Measurements from ENCODE around the gene CBFA2T2.
"Not testable (repeated sequence)": the region's sequence is repeated elsewhere in the genome, so short reads cannot be mapped to it uniquely, and the experiment has no call there.

Gene CBFA2T2

DNA sequence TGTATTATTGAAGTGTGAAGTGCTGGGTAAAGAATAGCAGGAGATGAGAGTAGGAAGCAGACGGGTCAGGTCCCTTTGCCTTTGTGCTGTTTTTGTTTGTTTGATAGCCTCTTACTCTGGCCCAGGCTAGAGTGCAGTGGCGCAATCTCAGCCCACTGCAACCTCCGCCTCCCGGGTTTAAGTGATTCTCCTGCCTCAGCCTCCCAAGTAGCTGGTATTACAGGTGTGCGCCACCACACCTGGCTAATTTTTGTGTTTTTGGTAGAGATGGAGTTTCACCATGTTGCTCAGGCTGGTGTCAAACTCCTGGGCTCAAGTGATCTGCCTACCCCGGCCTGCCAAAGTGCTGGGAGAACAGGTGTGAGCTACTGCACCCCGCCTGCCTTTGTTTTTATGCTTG, 18.1 kb downstream of the CBFA2T2 start:
- DNase-seq = not testable (repeated sequence)

DNA sequence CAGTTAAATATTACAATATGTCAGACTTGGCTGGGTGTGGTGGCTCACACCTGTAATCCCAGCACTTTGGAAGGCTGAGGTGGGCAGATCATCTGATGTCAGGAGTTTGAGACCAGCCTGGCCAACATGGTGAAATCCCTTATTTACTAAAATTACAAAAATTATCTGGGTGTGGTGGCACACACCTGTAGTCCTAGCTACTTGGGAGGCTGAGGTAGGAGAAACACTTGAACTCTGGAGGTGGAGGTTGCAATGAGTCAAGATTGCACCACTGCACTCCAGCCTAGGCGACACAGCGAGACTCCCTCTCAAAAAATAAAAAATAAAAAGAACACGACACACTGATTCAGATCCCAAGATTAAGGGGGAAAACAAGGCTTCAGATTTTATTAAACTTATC, 19.2 kb downstream of the CBFA2T2 start:
- not testable (repeated sequence) for DNase-seq

DNA sequence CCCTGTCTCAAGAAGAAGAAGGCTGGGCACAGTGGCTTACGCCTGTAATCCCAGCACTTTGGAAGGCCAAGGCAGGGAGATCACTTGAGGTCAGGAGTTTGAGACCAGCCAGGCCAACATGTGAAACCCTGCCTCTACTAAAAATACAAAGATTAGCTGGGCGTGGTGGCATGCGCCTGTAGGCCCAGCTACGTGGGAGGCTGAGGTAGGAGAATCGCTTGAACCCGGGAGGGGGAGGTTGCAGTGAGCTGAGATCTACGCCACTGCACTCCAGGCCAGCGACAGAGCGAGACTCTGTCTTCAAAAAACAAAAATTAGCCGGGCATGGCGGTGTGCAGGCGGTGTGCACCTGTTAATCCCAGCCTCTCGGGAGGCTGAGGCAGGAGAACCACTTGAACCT, 22.0 kb downstream of the CBFA2T2 start:
- not testable (repeated sequence) for DNase-seq

DNA sequence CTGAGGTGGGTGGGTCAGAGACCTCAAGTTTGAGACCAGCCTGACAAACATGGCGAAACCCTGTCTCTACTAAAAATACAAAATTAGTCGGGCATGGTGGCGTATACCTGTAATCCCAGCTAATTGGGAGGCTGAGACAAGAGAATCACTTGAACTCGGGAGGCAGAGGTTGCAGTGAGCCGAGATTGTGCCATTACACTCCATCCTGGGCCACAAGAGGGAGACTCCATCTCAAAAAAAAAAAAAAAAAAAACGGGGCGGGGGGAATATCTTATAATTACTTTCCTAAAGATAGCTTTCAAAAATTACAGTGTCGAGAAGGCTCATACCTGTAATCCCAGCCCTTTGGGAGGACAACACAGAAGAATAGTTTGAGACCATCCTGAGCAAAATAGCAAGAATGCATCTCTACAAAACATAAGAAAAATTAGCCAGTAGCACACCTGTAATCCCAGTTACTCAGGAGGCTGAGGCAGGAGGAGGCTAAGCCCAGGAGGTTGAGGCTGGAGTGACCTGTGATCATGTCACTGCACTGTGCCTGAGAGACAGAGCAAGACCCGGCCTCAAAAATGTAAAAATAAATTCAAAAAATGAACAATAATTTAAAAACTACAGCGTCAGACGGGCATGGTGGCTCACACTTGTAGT, 25.8 kb downstream of the CBFA2T2 start:
- no peak for DNase-seq

DNA sequence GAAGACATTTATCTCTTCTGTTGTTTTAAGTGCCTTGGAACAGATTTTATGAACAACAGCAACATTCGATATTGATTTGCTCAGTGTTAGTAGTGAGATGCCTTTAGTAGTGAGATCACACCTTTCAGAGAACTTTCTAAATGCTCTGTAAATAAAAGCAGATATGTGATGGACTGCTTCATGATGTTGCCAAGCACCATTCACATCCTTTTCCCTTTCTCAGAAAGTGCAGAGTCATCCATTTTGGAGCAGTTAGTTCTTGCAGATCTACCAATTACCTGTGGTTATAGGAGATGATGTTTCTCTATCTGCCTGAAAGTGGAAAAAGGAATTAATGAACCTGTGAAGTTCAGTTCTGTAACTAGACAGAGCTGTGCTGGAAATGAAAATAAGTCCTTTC, 27.0 kb downstream of the CBFA2T2 start:
- DNase-seq = no peak

DNA sequence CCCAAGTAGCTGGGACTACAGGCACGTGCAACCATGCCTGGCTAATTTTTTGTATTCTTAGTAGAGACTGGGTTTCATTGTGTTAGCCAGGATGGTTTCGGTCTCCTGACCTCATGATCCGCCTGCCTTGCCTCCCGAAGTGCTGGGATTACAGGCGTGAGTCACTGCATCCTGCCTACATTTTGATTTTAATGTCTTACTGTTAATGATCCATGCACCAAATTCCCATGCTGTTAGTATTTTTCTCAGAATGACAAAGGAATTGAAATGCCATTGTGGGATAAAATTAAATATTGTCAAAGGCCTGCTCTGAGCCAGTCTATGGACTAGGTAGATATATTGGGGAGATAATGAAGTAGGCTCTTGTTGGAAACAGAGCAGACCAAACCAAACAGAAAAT, 28.2 kb downstream of the CBFA2T2 start:
- DNase-seq = no peak

DNA sequence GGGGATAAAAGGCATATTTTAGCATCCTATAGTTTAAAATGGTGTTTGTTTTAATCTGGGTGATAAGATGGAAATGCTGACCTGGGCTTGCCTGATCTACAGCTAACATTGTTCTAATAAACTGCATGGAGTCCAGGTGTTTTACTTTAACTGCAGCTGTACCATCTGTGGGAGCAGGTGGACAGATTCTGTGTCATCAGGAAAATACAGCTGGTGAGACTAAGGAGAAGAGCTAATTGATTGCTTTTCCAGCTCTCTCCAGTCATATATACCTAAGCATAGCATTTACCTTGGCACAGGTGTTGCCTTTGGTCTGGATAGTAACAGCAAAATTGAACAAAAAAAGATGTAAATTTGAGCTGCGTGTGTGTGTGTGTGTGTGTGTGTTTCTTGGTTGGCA, 31.6 kb downstream of the CBFA2T2 start:
- DNase-seq = peak; percentile 46 to 79

DNA sequence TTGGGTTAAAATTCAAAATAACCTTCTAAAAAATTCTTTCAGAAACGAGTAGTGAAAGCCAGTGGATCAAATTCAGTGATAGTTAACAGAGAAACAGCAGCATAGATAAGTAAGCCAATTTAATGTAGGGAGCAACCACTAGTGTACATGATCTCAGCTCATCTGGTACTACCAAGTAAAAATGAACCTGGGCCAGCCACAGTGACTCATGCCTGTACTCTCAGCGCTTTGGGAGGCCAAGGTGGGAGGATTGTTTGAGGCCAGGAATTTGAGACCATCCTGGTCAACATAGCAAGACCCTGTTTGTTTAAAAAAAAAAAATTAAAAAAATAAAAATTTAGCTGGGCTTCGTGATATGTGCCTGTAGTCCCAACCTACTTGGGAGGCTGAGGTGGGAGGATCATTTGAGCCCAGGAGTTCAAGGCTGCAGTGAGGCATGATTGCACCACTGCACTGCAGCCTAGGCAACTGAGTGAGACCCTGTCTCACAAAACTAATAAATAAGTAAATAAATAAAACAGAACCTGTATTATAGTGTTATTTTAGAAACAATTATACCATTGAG, 32.4 kb downstream of the CBFA2T2 start:
- no peak for DNase-seq

DNA sequence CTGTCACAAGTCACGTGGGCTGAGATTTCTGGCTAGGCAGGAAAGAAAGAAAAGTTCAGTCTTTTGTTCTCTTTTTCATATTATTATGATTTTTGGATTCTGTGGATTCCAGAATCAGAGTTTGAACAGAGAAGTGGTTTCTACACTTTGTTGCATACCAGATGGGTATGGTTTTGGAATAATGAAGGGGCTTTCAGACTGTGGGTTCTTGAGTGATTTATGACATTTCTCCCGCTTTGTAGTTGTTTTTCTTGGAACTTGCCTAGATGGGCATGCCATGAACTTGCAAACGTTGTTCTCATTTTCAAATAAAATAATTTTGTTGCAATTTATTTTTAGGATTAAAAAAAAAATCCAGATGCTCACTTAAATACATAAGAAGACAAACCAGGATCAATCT, 34.4 kb downstream of the CBFA2T2 start:
- no peak for DNase-seq

DNA sequence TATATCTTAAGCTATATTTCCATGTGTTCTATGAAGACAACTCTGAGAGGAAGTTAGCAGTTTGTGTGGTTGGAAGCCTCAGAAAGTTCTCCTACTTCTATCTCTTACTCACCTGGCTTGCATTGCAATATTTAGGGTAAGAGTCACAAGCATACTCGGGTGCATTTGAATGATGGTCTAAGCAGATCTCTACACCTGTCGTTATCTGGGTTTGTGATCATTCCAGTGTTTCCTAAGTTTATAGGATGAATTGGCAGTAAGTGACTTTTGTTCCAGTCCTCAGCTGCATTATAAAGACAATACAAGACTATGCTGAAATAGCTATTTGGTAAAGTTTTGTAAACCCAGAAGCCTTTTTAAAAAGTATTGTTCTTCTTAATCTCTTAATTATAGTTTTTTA, 36.9 kb downstream of the CBFA2T2 start:
- DNase-seq = no peak

DNA sequence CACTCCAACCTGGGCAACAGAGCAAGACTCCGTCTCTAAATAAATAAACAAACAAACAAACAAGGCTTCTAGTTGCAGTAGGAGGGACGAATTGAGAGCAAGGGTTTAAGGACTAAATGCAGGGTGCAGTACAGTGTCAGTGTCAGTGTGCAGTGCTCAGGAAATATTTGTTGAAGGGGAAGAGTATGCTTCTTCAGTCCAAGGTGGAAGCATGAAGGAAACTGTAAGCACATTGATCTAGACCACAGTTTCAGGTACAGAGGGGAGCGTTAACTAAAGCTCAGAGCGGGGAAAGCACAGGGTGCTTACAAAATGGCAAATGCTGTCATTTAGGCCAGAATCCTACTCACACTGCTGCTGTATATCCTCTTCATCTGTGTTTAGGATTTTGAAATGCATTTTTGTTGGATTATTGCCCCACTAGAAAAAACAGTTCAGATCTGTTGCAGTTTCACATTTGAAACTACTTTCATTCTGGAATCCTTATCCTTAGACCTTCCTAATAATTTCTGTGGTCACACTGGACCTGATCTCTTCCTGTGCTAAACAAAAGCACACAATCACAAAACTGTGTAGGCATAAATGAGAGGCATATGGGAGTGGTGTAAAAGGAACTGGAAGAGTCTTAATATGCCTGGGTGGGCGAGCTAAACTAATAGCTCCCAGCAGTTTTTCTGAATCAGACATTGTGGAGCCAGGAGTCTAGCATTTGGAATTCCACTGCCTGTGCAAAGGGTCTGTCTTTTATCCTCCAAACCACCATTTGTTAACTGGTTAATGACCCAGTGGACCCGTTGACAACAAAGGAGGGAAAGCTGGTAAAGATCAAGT, 41.4 kb downstream of the CBFA2T2 start:
- DNase-seq = no peak

DNA sequence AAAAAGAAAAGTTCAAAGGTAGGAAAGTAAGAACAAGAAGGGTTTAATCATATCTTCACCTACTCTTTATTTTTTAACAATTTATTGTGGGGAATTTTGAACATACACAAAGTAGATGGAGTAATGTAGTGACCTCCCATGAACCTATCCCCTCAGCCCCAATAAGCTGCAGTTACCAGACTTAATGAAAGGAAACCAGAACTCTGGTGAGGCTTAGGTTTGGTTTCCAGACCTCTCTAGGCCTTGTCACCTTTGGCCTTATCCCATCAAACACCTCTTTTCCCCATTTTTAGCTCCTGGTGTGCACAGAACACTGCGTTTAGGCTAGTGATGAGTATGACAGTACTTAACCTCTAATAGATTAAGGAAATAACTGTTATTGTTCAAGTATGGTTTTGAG, 42.0 kb downstream of the CBFA2T2 start:
- DNase-seq = no peak

DNA sequence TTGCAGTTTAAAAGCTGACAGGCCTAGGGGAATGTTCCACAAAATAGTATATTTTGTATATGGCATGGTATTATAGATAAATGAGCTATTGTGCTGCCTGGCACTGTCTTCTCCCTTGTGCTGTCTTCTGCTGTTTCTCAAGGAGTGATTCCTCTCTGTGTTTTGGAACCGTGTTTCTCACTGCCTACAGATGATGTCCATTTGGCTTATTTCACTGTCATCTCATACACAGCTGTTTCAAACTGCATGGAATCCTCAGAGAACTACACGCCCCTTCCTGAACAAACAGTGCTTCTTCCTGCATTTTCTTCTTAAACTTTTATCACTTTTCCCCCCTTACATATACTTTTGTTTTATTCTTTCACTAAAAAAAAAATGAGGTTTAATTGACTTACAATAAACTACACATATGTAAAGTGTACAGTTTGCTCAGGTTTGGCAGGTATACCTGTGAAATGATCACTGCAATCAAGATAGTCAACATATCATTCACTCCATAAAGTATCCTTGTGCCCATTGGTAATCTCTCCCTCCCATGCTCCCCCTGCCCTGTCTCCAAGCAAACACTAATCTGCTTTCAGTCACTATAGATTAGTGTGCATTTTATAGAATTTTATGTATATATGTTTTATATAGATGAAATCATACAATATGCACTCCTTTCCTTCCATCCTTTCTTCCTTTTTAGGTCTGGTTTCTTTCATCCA, 43.0 kb downstream of the CBFA2T2 start:
- DNase-seq = no peak

DNA sequence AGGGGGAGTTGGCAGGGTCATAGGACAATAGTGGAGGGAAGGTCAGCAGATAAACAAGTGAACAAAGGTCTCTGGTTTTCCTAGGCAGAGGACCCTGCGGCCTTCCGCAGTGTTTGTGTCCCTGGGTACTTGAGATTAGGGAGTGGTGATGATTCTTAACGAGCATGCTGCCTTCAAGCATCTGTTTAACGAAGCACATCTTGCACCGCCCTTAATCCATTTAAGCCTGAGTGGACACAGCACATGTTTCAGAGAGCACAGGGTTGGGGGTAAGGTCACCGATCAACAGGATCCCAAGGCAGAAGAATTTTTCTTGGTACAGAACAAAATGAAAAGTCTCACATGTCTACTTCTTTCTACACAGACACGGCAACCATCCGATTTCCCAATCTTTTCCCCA, 45.8 kb downstream of the CBFA2T2 start:
- DNase-seq = not testable (repeated sequence)

DNA sequence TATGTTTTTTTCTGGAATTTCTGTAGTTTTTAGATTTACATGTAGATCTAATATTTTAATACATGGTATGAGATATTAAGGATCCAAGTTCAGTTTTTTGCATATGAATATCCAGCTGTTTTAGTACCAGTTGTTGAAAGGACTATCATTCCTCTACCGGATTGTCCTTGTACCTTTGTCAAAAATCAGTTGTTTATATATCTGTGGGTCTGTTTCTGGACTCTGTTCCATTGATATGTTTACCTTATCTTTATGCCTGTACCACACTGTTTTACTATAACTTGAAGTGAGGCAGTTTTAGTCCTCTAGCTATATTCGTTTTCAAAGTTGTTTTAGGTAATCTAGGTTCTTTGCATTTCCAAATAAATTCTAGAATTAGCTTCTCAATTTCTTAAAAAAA, 47.7 kb downstream of the CBFA2T2 start:
- no peak for DNase-seq

DNA sequence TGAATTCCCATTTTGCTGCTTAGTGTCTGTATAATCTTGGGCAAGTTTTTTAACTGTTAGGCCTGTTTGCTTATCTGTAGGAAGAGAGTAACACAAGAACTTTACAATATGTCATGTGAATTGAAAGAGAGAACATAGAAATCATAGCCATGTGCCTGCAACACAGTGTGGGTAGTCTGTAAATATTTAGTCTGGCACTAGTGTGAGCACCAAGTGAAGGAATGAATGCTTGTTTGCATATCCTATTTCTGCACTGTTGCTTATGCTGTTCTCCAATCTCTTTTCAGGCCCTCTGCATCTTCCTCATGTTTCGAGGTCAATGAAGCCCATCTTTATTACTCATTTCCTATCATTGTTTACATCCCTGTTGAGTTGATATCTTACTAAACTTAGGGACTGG, 49.2 kb downstream of the CBFA2T2 start:
- no peak for DNase-seq

DNA sequence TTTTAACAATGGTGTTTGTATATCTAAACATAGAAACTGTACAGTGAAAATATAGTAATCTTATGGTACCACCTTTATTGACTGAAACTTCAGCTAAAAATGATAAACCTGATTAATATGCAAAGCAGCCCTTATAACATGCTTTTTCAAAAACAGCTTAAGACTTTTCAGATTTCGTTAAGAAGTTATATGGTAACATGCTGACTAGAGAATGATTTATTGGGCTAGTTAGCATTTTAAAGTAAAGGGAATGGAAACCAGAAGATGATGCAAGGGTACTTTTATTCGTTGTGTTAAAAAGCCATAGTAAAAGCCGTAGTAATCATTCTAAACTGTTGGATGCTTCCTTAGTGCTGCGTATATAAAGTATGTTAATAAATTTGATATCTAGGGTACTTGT, 50.5 kb downstream of the CBFA2T2 start:
- no peak for DNase-seq

DNA sequence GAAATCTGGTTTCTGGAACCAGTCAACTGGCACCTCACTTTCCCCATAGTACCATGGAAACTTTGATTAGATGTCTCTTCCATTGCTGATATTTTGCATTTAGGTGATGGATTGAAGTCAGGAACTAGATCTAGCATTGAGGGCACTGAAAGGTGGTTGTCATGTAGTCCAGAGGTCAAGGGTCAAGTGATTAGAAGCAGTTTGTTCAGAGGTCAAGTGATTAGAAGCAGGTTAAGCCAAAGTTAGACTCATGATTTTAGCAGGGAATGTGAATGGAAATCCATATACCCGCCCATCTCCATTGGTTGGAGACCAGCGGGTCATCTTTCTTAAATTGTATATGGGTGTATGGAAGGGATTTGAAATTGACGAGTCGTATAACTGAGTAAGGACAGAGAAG, 51.2 kb downstream of the CBFA2T2 start:
- DNase-seq = no peak

DNA sequence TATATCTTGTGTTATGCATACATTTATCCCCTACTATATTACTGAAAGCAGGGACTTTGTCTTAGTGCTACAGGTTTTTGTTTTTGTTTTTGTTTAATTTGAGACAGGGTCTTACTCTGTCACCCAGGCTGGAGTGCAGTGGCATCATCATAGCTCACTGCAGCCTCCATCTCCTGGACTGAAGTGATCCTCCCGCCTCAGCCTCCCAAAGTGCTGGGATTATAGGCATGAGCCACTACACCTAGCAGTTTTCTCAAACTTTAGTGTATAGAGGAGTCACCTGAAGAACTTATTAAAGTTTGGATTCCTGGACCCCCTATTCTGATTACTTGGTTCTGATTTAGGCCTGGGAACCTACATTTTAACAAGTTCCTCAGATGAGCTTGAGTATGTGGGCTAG, 51.9 kb downstream of the CBFA2T2 start:
- DNase-seq = no peak

DNA sequence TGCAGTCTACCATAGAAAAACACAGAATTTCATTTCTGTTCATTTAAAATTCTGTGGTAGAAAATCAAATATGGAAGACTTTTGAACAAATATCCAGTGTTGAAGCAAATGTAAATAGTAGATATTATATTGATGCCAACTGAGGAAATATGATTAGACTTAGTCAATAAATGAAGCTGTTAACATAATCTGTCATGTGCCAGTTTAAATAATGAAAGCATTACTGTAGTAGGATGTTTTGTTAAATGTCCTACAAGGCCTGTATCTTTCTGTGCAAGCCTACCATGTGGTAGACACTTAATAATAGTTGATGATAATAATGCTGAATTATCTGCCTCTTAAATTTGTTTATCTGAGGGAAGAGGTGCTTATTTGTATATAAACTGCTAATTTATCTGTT, 55.9 kb downstream of the CBFA2T2 start:
- DNase-seq = no peak

DNA sequence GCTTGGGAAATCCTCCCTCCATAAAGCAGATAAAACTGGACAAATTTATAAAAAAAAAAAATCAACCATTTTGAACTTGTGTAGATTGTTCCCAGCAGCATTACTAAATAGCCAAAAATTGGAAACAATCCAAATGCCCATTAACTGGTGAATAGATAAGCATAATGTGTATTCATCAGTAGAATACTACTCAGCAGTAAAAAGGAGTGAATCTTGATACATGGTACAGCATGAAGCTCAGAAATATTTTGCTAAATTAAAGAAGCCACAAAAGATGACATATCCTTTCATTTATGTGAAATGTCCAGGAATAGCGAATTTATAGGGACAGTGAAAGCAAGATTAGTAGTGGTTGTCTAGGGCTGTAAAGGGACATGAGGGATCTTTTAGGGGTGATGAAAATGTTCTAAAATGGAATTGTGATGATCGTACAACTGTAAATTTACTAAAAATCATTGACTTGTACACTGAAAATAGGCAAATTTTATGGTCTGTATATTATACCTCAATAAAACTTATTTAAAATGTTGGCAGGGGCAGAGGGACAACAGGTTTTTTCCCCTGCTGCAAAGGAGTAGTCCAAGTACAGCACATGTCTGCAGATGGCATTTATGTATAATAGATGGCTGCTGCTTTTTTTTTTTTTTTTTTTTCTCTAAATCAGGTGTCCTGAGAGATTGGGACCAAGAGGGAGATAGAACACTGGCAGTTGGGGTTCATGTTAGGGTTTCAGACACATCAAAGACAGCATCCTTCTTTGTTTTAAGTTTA, 59.5 kb downstream of the CBFA2T2 start:
- DNase-seq = no peak

DNA sequence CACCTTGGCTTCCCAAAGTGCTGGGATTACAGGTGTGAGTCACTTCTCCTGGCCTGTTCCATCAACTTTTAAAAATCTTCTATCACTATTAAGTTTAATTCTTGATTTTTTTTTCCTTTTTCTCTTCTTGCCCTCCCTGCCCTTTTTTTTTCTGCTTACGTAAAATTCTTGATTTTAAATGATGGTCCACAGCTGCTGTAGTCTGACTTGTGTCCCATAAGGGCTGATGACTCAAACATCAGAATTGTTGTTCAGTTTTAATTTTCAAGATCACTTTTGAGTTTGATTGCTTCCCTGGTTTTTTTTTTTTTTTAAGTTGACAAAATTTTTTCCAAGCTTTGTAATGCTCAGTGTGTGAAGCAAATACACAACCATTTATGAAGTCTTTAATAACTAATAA, 61.9 kb downstream of the CBFA2T2 start:
- no peak for DNase-seq

DNA sequence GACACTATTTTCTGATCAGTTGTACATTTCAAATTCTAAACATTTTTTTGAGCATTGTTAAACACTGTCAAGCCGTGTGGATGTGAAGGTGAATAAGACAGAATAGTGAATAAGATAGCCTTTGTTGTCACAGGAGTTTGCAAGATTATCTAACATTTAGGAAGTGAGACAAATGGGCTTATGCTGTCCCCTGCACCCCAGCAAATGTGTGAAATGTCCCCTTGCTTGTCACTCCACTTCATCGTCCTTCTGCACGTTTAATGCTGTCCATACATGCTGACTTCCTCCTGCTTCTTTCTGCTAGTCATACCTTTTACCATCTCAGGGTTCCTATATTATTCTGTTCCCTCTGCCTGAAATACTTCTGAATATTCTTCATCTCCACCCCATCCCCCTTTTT, 62.6 kb downstream of the CBFA2T2 start:
- no peak for DNase-seq
